Adipose tissue (tissue), 3 donors: ENCODE measurements around the gene PPM1H. TPM values are rescaled to one million over a fixed set of nuclear protein-coding genes. Genes with fewer than 3 reads are reported as not detected.

Experiments used
- H3K27ac ChIP-seq: one replicate; pipeline ENCODE4 v1.5.1; 2013; ENCODE audit warnings: low read depth, low read length
- WGBS, 3 donors: extraction: QIAGEN DNeasy Blood & Tissue Kit; methylation state at CpG; one replicate each; pipeline ENCODE4 v1.1.7; 2013; 5-methylcytosine and 5-hydroxymethylcytosine counted together
- polyA plus RNA-seq, 3 donors: library from polyadenylated mRNA; stranded (reverse); fragments of 200-250 nt; gene quantifications; one replicate each; pipeline ENCODE4 v1.2.3, GENCODE V29; 2013
- donor health status: healthy with polysubstance abuse.
- donor health status: Bipolar disorder and iron deficiency.
- donor health status: healthy.

The PPM1H gene
- polyA plus RNA-seq, 3 donors = 0.56 to 1.9 (median 1.5) TPM

DNA sequence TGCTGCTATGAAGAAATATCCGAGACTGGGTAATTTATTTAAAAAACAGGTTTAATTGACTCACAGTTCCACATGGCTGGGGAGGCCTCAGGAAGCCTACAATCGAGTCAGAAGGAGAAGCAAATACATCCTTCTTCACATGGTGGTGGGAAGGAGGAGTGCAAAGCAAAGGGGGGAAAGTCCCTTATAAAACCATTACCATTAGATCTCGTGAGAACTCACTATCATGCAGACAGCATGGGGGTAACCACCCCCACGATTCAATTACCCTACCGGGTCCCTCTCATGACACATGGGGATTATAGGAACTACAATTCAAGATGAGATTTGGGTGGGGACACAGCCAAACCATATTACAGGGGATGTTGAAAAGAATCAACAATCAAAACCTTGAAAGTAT lies 74.9 kb downstream of the PPM1H start:
- 62 to 84% (median 68%) methylated on average over 5 of the region's 5 CpGs for WGBS, 3 donors
- H3K27ac ChIP-seq = no peak overlapping the region

- 72 to 94% (median 74%) methylated on average over 1 of the region's 1 CpG for WGBS, 3 donors
These were observed 75.6 kb downstream of the PPM1H start for GRCh38 chr12:62859321-62859737.

DNA sequence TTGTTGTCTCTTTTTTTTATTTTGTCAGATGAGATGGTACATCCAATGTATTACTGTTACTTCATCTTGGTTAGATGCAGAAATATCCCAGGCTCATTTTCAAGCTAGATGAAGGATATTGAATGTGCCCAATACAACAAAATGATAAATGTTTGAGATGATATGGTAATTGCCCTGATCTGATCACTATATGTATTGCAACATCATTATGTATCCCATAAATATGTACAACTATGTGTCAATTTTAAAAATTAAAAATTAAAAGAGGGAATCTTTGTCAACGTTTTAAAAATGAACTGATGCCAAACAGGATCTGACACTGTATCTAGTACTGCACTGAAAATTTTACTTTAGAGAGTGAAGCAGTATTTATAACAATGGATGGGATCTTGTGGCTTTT lies 78.5 kb downstream of the PPM1H start:
- 53 to 70% (median 61%) methylated on average over 1 of the region's 1 CpG for WGBS, 3 donors

More at GRCh38 chr12:62859321-62859737, 75.6 kb downstream of the PPM1H start:
- no peak overlapping the region for H3K27ac ChIP-seq

GRCh38 chr12:62854024-62854423 lies 80.9 kb downstream of the PPM1H start:
- 48 to 69% (median 68%) methylated on average over 4 of the region's 4 CpGs for WGBS, 3 donors

More for the DNA sequence above, 78.5 kb downstream of the PPM1H start:
- no peak overlapping the region for H3K27ac ChIP-seq

DNA sequence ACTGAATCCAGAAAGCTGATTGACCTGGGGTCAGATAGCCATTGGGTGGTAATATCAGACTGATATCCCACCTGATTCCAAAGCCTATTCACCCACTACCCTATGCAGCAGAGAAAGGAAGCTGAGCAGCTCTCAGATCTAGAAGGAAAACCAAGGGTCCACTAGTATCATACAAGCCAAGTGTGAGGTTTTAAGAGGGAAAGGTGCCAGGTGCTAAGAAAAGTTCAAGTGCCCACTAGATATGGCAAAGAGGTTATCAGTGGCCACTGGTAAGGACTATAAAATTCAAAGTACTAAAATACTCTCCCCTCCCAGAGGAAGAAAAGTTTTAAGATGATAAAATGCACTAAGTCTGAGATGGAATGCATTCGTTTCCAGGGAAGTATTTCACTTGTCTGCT lies 85.6 kb downstream of the PPM1H start:
- 19 to 61% (median 29%) methylated on average over 1 of the region's 1 CpG for WGBS, 3 donors
- H3K27ac ChIP-seq = no peak overlapping the region

More at GRCh38 chr12:62854024-62854423, 80.9 kb downstream of the PPM1H start:
- no peak overlapping the region for H3K27ac ChIP-seq

GRCh38 chr12:62848418-62848817 lies 86.5 kb downstream of the PPM1H start:
- WGBS, 3 donors = 54 to 88% (median 63%) methylated on average over 2 of the region's 2 CpGs
- no peak overlapping the region for H3K27ac ChIP-seq

- 78 to 88% (median 79%) methylated on average over 2 of the region's 2 CpGs for WGBS, 3 donors
- no peak overlapping the region for H3K27ac ChIP-seq
These were observed 87.2 kb downstream of the PPM1H start for GRCh38 chr12:62847709-62848108.

- no peak overlapping the region for H3K27ac ChIP-seq
- WGBS, 3 donors = 38 to 88% (median 53%) methylated on average over 3 to 4 of the region's 4 CpGs
These were observed 88.5 kb downstream of the PPM1H start for GRCh38 chr12:62846491-62846890.

- WGBS, 3 donors = 62 to 75% (median 67%) methylated on average over 2 of the region's 2 CpGs
- no peak overlapping the region for H3K27ac ChIP-seq
These were observed 90.0 kb downstream of the PPM1H start for GRCh38 chr12:62844915-62845314.

- 25 to 36% (median 29%) methylated on average over 1 of the region's 1 CpG for WGBS, 3 donors
- no peak overlapping the region for H3K27ac ChIP-seq
These were observed 91.2 kb downstream of the PPM1H start for GRCh38 chr12:62843716-62844115.

DNA sequence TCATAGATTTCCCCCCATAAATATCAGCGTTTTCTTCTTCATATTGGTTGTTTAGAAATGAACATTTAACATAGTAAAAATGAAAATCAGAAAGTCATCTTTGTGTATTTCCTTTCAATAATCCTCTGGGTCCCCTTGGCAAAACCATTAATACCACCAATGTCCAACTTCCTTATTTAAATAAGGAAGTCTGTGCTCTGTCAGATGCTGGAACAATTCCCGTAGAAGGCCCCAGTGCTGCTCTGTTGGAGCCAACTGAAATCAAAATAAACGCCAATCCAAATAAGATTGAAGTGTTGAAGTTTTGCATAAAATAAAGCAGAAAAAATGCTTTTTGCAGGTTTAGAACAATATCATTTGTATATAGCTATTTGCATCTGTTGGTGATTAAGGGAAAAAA lies 93.1 kb downstream of the PPM1H start:
- H3K27ac ChIP-seq = no peak overlapping the region
- WGBS, 3 donors = 26 to 34% (median 34%) methylated on average over 3 of the region's 3 CpGs

DNA sequence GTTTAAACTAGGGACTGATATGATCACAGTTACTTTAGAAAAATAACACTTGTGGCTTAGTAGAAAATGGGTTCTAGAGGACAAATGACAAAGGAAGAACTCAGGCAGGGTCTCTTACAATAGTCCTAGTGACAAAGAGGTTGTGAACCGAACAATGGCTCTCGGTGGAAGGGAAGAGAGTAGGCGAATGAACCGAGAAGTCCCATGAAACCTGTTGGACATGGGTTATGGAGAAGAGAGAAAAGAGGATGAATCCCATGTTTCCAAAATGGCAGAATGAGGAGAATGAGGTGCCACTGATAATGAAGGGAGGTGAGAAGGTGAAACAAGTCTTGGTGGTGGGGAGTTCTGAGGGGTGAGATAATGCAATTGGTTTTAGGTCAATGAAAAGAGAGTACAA lies 94.1 kb downstream of the PPM1H start:
- no peak overlapping the region for H3K27ac ChIP-seq
- 97 to 99% (median 97%) methylated on average over 4 of the region's 4 CpGs for WGBS, 3 donors

GRCh38 chr12:62839869-62840660 lies 94.9 kb downstream of the PPM1H start:
- 87 to 96% (median 88%) methylated on average over 5 of the region's 5 CpGs for WGBS, 3 donors
- H3K27ac ChIP-seq = no peak overlapping the region

DNA sequence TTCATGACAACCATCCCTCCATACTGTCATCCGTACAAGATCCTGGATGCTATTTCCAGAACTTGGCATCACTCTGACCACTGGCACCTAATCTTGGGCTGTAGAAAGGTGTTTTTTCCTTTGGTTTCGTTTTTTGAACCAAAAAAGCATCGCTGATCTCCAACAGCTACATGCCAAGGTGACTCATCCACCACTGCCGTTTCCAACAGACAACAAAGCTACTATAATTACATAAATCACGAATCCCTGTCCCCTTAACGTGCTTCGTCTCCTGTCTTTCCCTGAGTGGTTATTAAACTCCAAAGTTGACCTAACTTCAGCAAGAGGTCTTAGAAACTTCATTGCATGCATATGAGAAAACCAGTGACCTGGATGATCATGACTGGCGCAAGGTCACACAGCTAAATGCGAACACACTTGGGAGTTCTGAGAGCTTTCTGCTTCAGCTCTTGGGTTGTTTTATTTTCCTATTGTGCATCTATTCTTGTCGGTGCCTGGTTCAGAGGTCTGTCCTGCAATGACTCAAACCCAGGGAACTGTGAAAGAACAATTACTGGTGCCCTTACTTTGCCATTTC lies 99.9 kb downstream of the PPM1H start:
- H3K27ac ChIP-seq = no peak overlapping the region
- WGBS, 3 donors = 72 to 85% (median 73%) methylated on average over 10 of the region's 10 CpGs

GRCh38 chr12:62834406-62834805 lies 100.5 kb downstream of the PPM1H start:
- no peak overlapping the region for H3K27ac ChIP-seq
- WGBS, 3 donors = 67 to 80% (median 72%) methylated on average over 4 of the region's 4 CpGs

DNA sequence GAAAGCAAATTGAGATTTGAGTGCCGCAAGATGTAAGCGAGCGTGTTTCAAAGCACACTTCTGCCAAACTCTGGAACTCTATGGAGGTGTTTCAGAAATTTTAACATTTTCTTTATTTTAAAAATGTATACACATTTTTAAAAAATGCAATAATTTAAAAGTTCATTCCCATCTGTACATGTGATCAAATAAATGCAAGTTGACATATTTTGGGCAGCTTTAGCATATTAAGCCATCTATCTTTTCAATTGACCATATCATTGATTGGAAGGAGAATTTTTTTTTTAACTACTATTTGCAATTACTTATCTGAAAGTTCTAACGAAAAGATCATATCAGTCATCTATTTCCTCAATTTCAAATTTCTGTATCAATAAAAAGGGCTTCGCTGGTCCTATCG lies 101.3 kb downstream of the PPM1H start:
- WGBS, 3 donors = 92 to 95% (median 94%) methylated on average over 6 of the region's 6 CpGs
- H3K27ac ChIP-seq = no peak overlapping the region

DNA sequence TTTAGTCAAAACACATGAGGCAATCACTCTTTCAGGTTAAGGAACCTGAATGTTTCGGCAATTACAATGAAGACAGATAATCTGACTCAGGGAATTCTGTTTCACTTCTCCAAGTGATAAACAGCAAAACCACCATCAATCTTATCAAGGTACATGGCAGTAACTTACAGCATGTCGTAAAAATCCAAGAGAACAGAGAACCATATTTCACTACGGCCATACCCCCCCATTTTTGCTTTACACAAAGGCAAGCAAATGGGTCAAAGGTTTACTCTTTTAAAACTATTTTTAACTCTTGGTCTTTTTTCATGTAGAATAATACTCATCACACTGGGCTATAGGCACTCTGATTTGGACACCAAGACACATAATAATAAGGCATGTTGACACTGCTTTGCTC lies 102.4 kb downstream of the PPM1H start:
- 68 to 78% (median 74%) methylated on average over 3 of the region's 3 CpGs for WGBS, 3 donors

DNA sequence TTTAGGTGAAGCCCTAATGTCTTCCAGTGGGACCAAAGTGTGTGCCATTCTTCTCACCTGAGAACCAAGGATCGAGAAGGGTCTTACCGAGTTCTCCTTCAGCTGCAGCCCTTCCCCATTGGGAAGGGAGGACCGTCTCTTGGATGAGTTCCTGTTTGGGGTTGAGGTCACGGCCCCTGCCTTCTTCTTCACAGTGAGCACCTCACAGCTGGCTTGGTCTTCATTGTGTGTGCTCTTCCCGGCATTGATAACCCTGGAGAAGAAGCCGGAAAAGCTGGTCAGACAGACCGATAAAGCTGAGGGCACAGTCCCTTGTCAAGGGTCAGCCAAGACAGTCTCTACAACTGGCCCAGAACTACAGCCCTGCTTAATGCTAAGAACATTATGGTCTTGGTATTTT lies 102.9 kb downstream of the PPM1H start:
- no peak overlapping the region for H3K27ac ChIP-seq
- 83 to 93% (median 86%) methylated on average over 7 of the region's 7 CpGs for WGBS, 3 donors

More for the DNA sequence above, 102.4 kb downstream of the PPM1H start:
- H3K27ac ChIP-seq = no peak overlapping the region

- WGBS, 3 donors = 85 to 92% (median 86%) methylated on average over 2 of the region's 2 CpGs
- no peak overlapping the region for H3K27ac ChIP-seq
These were observed 107.1 kb downstream of the PPM1H start for GRCh38 chr12:62827855-62828254.

DNA sequence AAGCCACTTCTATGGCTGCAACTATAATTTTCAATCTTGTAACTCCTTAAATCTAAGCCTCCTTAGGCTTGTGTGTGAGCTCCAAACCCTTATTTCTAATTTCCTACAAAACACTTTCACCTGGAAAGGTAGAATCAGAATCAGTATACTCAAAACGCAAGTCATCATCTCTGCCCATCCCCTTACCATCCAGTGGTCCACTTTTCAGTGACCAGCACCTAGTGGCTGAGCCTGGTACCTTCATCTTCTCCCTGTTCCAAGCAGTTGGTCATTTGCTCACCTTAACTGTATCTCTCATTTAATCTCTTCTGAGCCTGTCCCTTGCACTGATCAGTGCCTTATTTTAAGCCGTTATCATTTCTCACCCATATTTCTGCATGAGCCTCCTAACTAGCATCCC lies 107.9 kb downstream of the PPM1H start:
- WGBS, 3 donors = 91 to 96% (median 96%) methylated on average over 2 of the region's 2 CpGs

More for the DNA sequence above, 107.9 kb downstream of the PPM1H start:
- no peak overlapping the region for H3K27ac ChIP-seq
